Stimulated activated CD4-positive, alpha-beta T cell treated with anti-CD3 and anti-CD28 coated beads, Interleukin-4, amount 100 ng/mL, for 1 hour (primary cell): ENCODE results near the gene PTCD3.

Source experiments
- DNase-seq: peaks from one replicate; pipeline ENCODE4 v3.0.0-alpha.2; 2020

PTCD3 gene

DNA sequence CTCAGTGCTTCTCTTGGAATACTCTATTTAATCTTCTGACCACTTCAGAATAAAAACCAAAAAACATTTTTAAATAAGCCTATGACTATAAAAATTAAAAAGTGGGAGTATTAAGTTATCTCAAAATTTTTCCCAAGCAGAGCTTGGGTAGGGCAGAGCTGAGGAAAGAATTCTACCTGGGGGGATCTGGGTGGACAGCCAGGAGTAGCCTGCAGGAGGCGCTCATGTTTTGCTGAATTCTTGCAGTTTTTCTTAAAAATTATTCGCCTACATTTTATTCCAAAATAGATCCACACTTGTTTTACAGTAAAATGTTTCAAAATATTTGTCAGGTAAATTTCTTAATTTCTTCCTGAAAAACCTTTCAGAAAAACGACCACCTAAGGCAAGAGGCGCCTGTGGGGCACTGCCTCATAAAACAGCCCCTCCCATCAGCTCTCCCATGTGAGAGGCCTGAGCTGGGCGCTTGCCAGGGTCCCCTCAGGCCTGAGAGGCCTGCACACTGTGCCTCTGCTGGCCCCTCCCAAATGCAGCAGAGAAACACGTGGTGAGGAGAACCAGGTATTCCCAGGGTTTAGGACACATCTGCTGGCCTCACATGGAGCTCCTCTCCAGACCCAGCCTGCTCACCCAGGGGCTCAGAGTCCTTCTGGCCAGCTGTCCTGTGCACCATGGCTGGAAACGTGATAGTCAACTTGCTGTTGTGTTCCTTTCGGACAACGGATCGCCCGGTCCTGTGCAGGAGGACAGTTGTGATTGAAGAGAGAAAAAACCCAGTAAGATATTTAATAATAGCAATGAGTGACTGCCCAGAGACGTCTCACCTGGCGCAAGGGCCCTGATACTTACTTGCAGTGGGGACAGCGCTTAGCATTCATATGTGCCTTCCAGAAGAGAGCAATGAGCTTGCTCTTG lies 17.8 kb upstream of the PTCD3 start:
- DNase-seq = no peak

DNA sequence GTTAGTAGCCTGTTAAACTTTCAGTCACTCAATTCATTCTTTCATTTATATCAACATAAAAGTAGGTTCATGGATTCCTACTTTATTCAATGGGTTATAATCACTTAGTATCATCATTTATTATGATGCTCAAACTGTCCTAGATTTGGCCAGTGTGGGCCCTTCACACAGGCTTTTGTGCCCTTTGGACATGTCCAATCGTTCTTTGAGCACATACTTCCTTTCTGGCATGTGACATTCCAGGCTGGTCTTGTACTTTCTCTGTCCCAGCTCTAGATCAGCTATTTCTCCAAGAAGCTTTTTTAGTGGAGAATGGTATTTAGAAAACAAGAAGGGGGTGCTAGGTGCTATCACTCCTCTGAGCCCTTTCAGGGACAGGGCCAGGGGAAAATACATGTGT lies 11.8 kb upstream of the PTCD3 start:
- no peak for DNase-seq

DNA sequence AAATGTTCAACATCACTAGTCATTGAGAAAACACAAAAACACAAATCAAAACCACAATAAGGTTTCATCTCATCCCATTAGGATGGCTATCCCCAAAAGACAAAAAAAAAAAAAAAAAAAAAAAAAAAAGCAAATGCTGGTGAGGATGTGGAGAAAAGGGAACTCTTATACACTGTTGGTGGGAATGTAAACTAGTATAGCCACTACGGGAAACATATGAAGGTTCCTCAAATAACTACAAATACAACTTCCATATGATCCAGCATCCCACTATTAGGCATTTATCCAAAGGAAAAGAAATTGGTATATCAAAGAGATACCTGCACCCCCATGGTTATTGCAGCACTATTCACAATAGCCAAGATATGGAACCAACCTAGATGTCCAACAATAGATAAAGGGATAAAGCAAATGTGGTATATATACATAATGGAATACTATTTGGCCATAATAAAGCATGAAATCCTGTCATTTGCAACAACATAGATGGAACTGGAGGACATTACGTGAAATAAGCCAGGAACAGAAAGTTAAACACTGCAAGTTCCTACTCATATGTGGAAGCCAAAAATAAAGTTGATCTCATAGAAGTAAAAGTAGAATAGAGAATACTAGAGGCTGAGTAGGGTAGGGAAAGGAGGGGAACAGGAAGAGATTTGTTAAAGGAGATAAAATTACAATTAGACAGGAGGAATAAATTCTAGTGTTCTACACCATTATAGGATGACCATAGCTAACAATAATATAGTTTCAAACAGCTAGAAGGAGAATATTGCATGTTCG lies 8.7 kb upstream of the PTCD3 start:
- no peak for DNase-seq

DNA sequence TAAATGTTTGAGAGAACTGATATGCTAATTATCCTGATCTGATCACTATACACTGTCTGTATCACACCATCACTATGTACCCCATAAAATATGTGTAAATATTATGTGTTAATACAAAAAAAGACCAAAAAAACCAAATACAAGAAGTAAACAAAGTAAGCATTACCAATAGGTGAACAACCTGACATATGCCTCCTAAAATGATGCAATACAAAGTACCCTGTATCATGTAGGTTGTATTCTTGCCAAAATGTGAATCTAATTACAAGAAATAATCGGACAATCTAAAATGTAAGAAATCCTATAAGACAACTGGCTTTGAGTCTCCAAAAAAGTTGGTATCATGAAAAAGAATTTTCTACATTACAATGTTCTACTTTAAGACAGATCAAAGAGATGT lies 8.1 kb upstream of the PTCD3 start:
- DNase-seq = no peak

DNA sequence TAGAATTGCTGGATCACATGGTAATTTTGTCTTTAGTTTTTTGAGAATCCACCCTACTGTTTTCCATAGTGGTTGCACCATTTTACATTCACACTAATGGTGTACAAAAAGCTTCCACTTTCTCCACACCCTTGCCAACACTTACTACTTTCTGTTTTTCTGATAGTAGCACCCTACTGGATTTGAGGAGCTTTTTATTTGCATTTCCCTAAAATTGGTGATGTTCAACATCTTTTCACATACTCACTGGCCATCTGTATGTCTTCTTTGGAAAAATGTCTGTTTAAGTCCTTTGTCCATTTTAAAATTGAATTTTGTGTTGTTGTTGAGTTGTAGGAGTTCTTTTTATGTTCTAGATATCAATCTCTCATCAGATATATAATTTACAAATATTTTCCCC lies 3.9 kb upstream of the PTCD3 start:
- DNase-seq = no peak

DNA sequence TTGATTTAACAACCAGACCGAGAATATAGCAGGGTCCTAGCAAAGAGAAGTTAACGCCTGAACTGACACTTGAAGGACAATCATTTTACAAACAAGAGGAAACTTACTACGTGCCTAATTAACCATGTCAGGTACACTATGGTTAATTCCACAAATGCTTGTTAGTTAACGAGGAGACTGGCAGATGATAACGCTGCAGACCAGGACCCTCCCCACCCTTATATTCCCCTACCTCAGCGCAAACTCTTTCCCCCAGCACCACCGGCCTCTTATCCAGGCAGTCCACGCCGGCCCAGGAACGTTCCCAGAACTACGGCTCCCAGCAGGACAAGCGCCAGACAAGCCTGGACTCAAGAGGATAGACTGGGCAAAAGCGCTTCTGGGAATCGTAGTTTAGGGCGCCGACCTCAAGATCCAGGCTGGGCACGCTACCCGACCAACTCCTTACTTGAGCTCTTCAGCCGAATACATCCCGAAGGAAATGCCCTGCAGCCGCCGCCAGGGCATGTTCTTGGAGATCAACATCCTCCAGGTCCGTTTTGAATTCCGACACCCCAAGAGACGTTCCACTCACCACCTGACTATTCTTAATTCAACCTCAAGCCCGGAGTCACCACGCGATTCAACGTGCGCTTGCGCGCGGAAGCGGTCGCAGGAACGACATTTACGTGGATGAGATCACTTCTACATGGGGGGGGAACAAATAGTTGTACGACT lies 625 bp upstream of the PTCD3 start, which contains the start of gene POLR1A:
TSS of gene POLR1A (minus strand) at position 635 of the 717 bp plus-strand sequence. CDS start at position 525, 110 bp downstream.
- peak; percentile 77 for DNase-seq

DNA sequence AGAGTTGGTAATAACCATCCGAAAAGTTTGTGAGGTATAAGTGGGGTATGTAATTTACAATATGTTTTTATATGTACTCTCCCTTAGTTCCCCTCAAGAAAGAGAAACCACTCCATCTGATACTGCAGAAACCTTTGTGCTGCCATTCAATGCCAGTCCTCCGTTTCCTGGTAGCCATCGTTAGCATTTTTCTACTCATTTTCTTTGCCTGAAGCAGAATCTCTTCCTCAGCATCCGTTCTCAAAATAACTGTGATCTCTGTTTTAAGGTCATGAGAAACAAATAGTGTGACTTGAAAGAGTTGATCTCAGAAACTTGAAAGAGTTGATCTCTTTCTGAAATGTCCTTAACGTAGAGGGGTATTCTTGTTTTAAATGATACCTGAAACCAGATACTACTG lies 996 bp downstream of the PTCD3 start:
- DNase-seq = no peak

DNA sequence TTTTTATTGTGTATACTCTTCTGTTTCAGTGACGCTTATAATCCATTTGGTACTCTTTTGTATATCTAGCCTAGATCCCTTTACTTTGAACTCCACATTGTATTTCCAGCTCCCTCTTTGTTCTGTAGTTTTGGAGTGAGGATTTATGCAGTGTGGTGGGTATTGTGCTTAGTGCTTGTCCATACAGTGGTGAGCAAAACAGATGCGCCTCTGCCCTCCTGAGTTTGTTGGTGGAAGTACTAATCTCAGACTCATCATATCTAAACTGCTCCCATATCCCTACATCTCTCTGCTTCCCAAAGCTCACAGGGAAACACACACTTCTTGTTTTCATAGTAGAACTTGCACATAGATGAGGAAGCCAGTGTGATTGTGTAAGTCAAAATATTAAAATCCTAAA lies 12.1 kb downstream of the PTCD3 start:
- DNase-seq = no peak

DNA sequence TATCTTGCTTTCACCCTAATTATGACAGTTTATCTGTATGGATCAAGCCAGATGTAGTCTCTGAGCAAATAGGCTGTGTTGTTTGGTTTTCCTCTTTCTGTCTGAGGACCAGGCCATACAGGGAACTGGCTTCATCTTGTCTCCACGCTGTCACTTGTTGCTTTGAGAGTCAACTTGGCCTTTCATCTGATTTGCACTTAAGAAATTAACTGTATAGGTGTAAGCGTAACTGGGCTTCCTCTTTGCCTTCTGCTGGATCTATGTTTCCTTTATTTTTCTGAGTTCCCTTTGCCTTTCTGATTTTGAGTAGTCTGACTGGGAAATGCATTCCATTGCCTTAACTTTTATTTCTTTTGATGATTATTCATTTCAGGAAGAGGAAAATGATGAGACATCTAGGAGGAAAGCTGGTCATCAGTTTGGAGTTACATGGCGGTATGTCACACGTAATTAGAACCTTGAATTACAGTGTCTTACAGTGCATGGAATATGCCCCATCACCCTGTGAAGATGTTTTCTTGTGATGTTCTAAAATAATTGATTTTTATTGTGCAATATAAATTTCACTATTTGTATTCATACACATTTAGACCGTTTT lies 17.4 kb downstream of the PTCD3 start:
- DNase-seq = no peak

DNA sequence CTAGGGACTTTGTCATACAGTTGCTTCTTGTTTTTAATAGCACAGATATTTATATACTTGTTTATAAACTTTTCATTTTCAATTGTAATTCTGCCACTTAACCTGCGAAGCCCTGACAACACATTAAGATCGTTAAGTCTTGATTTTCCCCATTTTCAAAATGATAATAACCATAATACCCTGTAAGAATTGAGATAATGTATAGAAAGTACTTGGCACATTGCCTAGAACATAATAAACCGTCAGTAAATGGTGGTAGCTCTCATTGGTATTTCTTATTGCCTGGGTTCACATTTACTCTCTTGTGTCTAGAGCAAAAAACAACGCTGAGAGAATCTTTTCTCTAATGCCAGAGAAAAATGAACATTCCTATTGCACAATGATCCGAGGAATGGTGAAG lies 18.6 kb downstream of the PTCD3 start:
- DNase-seq = no peak

DNA sequence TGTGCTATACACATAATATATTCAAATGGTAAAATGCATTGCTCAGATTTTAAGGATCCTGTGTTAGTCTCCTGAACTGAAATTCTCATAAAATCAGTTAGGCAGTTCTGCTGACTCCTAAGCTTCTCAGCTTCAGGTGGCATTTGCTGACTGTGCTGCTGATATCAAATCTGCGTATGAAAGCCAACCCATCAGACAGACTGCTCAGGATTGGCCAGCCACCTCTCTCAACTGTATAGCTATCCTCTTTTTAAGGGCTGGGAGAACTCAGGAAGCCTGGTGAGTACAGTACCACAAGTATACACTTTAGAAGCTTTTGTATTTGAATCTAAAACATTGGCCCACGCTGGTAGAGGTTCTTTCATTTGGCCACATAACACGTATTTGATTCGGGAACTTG lies 28.7 kb downstream of the PTCD3 start:
- no peak for DNase-seq

DNA sequence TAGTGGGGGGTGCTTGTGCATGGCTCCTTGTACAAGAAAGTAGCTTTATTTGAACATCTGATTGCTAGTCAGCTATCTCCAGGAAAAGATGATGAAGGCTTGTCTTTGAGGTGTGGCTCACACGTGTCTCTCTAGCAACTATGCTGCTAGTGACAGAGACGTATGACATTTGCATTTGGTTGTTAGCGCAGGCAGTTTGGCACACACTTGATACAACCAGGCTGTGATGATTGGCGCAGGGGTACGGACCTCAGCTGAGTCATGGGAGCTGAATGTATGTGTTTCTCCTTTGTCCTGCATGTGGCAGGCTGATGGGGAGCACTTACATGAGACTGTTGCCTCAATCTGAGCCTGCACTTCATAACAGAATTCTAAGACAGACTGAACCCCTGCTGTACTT lies 29.6 kb downstream of the PTCD3 start:
- no peak for DNase-seq

DNA sequence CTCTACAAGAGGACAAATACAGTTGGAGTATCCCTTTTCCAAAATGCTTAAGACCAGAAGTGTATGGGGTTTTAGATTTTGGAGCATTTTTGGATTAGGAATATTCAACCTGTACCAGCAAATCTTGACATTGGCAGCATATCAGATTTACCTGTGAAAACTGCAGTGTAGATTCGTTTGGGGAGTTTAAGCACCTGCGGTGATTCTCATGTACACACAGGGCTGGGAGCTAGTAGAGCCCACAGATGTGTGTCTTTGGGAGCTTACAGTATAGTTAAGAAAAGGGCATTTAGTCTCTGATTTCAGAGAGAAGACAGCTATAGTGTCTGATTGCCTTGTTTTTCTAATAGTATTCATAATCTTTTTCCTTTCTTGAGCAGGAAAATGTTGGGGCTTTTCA lies 30.1 kb downstream of the PTCD3 start:
- no peak for DNase-seq

DNA sequence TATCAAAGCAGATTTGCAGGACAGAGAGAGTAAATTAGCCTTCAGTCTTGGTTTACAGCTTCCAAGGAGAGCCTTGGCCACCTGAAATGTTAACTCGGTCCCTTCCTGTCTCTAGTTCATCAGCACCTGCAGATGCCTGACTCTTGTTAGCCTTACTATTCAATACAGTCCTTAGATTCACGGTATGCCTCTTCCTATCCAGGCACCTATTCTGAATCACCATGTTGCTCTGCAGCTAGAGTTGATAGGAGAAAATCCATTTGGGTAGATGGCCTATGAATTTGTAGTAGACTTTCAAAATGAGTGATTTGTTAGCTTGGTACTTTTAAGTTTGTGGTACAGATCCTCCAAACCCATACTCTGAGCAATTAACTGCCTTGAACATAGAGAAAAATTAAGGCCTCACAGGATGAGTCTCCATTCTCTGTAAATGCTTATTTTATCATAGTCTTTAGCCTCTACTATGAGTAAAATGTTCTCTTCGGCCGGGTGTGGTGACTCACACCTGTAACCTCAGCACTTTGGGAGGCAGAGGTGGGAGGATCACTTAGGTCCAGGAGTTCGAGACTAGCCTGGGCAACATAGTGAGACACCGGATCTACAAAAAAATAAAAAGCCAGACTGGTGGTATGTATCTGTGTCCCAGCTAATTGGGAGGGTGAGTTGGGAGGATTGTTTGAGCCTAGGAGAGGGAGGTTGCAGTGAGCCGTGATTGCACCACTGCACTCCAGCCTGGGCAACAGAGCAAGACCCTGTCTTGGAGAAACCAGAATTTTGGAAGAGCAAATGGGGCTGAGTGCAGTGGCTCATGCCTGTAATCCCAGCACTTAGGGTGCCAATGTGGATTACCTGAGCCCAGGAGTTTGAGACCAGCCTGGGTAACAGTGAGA lies 32.9 kb downstream of the PTCD3 start:
- DNase-seq = no peak

DNA sequence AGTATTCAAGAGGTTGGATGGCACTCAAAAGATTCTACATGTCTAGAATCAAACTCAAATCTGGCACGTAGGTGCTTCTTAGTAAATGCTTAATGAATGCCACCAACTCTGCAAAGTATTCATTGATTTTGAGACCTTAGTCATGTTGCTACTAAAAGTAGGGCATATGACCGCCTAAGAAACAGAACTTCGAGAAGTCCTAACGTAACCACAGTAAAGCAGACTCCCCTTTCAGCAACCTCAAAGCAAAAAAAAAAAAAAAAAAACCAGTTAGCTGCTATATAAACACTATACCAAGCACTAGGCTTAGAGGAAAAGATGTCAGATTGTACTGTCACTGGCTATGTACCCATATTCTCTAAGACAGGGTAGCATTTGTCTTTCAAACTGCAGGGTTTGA lies 33.9 kb downstream of the PTCD3 start:
- DNase-seq = no peak

DNA sequence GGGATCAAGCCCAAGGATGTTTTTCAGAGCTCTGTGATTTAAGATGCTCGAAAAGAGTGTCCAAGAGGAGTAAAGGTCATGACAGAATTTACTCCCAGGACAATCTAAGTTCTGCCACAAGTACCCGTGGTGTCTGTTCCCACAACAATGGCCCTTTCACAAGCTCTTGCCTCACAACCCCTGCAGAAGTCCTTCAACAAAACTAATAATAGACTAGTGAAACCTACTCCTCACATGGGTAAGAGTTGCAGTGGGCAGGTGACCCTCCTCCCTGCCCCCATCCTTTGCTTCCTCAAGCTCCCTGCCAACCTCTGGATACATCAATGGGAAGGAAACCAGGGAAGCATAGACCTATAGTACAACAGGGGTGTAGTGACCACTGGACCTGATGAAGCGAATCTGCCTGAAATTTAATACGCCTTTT lies 34.9 kb downstream of the PTCD3 start:
- DNase-seq = no peak

DNA sequence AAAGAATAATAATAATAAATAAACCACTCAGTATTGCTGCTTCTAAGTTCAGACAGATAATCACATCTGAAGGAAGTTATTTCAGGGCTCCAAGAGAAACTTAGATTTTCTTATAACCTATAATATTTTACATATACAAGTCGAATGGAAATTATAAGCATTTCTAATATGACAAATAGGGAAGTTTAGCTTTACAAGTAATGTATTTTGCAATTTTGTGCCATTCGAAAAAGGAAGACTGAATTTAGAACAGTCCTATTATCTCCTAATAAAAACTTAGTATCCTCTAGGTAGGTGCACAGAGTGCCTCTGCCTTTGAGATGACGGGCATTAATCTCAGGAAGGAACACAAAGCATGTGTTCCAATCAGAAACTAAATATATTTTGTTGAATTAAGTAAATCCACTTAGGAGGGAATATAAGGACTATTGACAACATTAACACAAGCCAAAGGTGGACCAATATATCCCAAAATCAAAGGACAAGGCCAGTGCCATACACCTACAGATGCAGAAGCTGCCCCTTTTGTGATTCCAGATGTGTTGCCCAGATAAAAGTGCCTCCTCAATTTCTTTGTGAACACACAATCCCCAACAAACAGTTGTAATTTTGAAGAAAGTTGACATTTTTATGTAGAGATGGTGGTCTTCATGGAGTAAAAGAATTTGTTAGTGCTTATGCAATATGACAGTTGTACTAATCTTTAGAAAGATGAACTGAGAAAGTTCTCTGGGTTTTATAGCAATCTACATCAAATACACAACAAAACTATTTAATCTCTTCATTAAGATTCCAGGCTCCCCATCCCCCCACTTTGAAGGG lies 36.6 kb downstream of the PTCD3 start:
- no peak for DNase-seq

DNA sequence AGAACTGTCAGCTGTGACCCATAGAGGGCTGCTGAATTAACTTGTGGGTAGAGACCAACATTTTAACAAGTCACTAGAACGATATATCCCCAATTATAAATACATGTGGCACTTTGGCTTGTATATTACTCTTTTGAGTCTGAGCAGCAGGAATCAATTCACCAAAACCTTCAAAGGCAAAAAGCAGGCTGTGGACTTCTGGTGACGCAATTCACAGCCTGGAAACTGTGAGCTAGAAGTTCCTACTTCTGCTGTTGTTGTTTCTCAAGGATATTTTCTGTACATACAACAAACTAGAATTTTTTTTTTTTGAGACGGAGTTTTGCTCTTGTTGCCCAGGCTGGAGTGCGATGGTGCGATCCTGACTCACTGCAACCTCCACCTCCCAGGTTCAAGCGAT lies 37.3 kb downstream of the PTCD3 start:
- DNase-seq = no peak

DNA sequence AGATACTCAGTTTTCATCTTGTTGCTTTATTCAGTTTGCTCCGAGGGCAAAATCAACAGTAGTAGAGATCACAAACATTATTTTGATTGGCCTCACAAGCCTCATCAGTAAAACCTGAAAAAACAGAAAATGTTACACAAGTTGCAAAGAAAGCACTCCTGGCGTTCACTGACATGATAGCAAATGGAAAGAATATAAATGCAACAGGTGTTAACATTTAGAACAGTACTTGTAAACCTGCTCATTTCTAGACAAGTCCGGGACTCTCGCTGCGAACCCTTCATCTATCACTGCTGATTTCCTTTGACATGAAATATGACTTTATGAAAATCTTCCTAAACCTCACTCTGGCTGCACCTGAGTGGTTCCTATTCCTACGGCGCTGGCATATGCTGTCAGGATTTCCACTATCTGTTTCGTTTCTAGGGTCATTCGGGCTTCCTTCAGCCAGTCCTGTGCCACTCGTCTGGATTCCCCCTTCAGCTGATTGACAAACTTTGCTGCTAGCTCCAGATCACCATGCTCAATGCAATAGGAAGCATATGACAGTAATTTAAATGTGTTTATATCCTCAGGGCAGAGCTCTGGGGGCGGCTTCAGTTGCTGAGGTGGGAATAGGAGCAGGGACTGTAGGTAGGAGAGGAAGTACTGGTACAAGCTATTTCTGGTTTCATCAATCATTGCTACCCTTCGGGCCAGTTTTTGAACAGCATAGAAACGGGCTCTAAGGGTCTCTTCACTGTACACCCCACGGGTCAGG lies 38.1 kb downstream of the PTCD3 start:
- DNase-seq = no peak

DNA sequence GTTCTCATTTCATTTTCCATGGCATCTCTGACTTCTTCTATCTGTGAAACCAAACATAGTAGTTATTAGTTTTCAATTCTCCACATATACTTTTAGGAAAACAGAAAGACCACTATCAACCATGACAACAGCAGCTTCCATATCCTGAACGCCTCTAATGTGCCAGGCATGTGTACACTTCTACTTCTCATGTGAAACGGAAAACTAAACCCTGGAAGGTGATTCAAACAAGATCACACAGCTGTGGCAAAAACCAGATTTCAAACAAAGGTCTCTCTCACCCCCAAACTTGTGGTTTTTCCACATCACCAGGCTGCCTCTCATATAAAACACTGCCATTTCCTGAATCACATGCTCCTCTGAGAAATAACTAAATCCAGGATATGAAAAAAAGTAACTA lies 41.8 kb downstream of the PTCD3 start:
- DNase-seq = no peak
